ENCODE measurements around the gene VSNL1. TPM values are rescaled to one million over a fixed set of nuclear protein-coding genes. Genes with fewer than 3 reads are reported as not detected.

VSNL1 gene
- 6.1 TPM for total RNA-seq (ENCODE audit: unreplicated experiment)
- long read RNA-seq, transcript VSNL1-201 (4 exons, 1,892 nt) = major isoform, 8 of 8 reads
- long read RNA-seq, partial matches to known transcripts = 0 of 8 reads
- long read RNA-seq, other reads (novel, unspliced or antisense) = 0 of 8 reads

- Mint-ChIP-seq H3K4me3 (ENCODE audit: unreplicated experiment) (peak within 1 kb of the TSS; percentile 95), H3K9me3 (ENCODE audit: unreplicated experiment) (peaks cover 3% of the 10 kb centered on the region), H3K36me3 (ENCODE audit: unreplicated experiment) (no peaks in the 10 kb centered on the region), H3K27me3 (ENCODE audit: unreplicated experiment) (peaks cover 6% of the 10 kb centered on the region), H3K27ac (ENCODE audit: unreplicated experiment) (peak within 1 kb of the TSS; percentile 63), H3K4me1 (ENCODE audit: low read depth, unreplicated experiment) (peaks cover 14% of the 10 kb centered on the region)
- peak; percentile 96 for DNase-seq
- TF ChIP-seq CTCF (IDR thresholded peaks at IDR 0.05; ENCODE audit: partially characterized antibody, unreplicated experiment) = no peak
These were observed at the start of gene VSNL1 for GRCh38 chr2:17540093-17540812. Gene VSNL1, plus strand, starts transcription at chr2:17540696. Its CDS starts 51,379 bp downstream, at chr2:17592075.

DNA sequence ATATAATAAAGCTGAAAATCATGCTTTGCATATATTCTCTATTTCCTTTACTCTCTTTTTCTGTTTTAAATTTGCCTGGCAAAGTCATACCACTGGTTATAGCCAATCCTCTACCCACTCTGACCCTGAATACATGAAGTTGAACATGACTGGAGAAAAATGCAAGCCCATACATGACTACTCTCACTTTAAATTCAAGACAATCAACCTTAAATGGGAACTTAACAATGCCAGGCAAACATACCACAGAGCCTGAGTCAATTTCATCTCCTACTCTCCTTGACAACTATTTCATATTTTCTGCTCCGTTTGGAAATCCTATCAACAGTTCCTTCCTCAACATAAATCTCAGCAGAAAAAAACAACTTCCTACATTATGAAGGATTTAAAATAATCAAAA lies 44.9 kb upstream of the VSNL1 start:
- no peak for TF ChIP-seq CTCF (IDR thresholded peaks at IDR 0.05; ENCODE audit: partially characterized antibody, unreplicated experiment)
- no peaks in the 10 kb centered on the region for H3K36me3 Mint-ChIP-seq (ENCODE audit: unreplicated experiment)
- H3K4me3 Mint-ChIP-seq (ENCODE audit: unreplicated experiment) = no peak overlapping the region
- no peaks in the 10 kb centered on the region for H3K27me3 Mint-ChIP-seq (ENCODE audit: unreplicated experiment)
- no peak for DNase-seq
- no peaks in the 10 kb centered on the region for H3K9me3 Mint-ChIP-seq (ENCODE audit: unreplicated experiment)
- no peak overlapping the region for H3K27ac Mint-ChIP-seq (ENCODE audit: unreplicated experiment)
- H3K4me1 Mint-ChIP-seq (ENCODE audit: low read depth, unreplicated experiment) = no peaks in the 10 kb centered on the region

GRCh38 chr2:17497718-17498117 lies 42.8 kb upstream of the VSNL1 start:
- no peaks in the 10 kb centered on the region for H3K9me3 Mint-ChIP-seq (ENCODE audit: unreplicated experiment)
- no peak for TF ChIP-seq CTCF (IDR thresholded peaks at IDR 0.05; ENCODE audit: partially characterized antibody, unreplicated experiment)
- H3K4me1 Mint-ChIP-seq (ENCODE audit: low read depth, unreplicated experiment) = no peaks in the 10 kb centered on the region
- H3K27me3 Mint-ChIP-seq (ENCODE audit: unreplicated experiment) = no peaks in the 10 kb centered on the region
- no peaks in the 10 kb centered on the region for H3K36me3 Mint-ChIP-seq (ENCODE audit: unreplicated experiment)
- no peak overlapping the region for H3K27ac Mint-ChIP-seq (ENCODE audit: unreplicated experiment)
- DNase-seq = no peak
- no peak overlapping the region for H3K4me3 Mint-ChIP-seq (ENCODE audit: unreplicated experiment)

- H3K4me3 Mint-ChIP-seq (ENCODE audit: unreplicated experiment) = no peak overlapping the region
- no peaks in the 10 kb centered on the region for H3K4me1 Mint-ChIP-seq (ENCODE audit: low read depth, unreplicated experiment)
- H3K9me3 Mint-ChIP-seq (ENCODE audit: unreplicated experiment) = no peaks in the 10 kb centered on the region
- no peak for DNase-seq
- no peaks in the 10 kb centered on the region for H3K36me3 Mint-ChIP-seq (ENCODE audit: unreplicated experiment)
- no peak for TF ChIP-seq CTCF (IDR thresholded peaks at IDR 0.05; ENCODE audit: partially characterized antibody, unreplicated experiment)
- no peak overlapping the region for H3K27ac Mint-ChIP-seq (ENCODE audit: unreplicated experiment)
- H3K27me3 Mint-ChIP-seq (ENCODE audit: unreplicated experiment) = no peaks in the 10 kb centered on the region
These were observed 33.5 kb upstream of the VSNL1 start for GRCh38 chr2:17506736-17507616.
